Adrenal gland (tissue), 5 donors: ENCODE measurements around the gene PPP6R2.

Experiments
- CTCF ChIP-seq, 6 experiments: fragments of 450-650 bp in 4 of 6; fragments of 200-600 bp in 2 of 6; sonication (generic) in 1 of 6; IDR thresholded peaks; 1 replicate in 5 of 6; 2 replicates in 1 of 6; pipeline versions ENCODE4 v1.5.1 to v1.8.0; 2016 to 2021; ENCODE audit warnings: antibody characterized with exemption in 6 of 6, mild to moderate bottlenecking in 2 of 6, moderate library complexity in 1 of 6
- POLR2A ChIP-seq, 2 donors: fragments of 450-650 bp; IDR thresholded peaks; one replicate each; pipeline ENCODE4 v1.6.1; 2017; ENCODE audit warnings: antibody characterized with exemption in 2 of 2, mild to moderate bottlenecking in 2 of 2, moderate library complexity in 1 of 2
- donor health status: DM: no; HTN: no; CAD: no.

GRCh38 chr22:50435291-50436014 is 92.3 kb downstream of the PPP6R2 start:
- TF ChIP-seq CTCF (IDR thresholded peaks at IDR 0.05) (no peak), POLR2A (IDR thresholded peaks at IDR 0.05) (no peak)
